Mesothelial cell of epicardium (in vitro differentiated cells): ENCODE data around the gene ITIH3. TPM values are rescaled to one million over a fixed set of nuclear protein-coding genes. Genes with fewer than 3 reads are reported as not detected.

Experiments used
- DNase-seq, 2 experiments: peaks; one replicate each; pipeline ENCODE4 v3.0.0; 2021; ENCODE audit warnings: low spot score in 2 of 2; ENCODE audit not compliant: unreplicated experiment in 2 of 2
- H3K27ac Mint-ChIP-seq: 2 replicates; pipeline ENCODE4 v1.8.0; 2021; ENCODE audit warnings: mixed read lengths
- H3K27me3 Mint-ChIP-seq: 2 replicates; pipeline ENCODE4 v1.8.0; 2021; ENCODE audit warnings: low read depth, mixed read lengths
- H3K36me3 Mint-ChIP-seq: 2 replicates; pipeline ENCODE4 v1.8.0; 2021; ENCODE audit warnings: mixed read lengths
- H3K4me1 Mint-ChIP-seq: 2 replicates; pipeline ENCODE4 v1.8.0; 2021; ENCODE audit warnings: mixed read lengths
- H3K4me3 Mint-ChIP-seq: 2 replicates; pipeline ENCODE4 v1.8.0; 2021; ENCODE audit warnings: mild to moderate bottlenecking, moderate library complexity, mixed read lengths
- H3K9me3 Mint-ChIP-seq: 2 replicates; pipeline ENCODE4 v1.8.0; 2021; ENCODE audit warnings: mixed read lengths
- CTCF ChIP-seq: fragments of 200-600 bp; sonication (generic); IDR thresholded peaks from one replicate; pipeline ENCODE4 v1.5.0; 2021; ENCODE audit warnings: antibody characterized with exemption; ENCODE audit not compliant: unreplicated experiment
- total RNA-seq: library from RNA; stranded (reverse); gene quantifications from 3 replicates; pipeline ENCODE4 v1.2.1, GENCODE V29; 2021

Gene ITIH3
- total RNA-seq, 1 donor from 2014 or later: 22.4 TPM

- Mint-ChIP-seq H3K27ac (no peak overlapping the region), H3K9me3 (no peaks in the 10 kb centered on the region), H3K36me3 (no peaks in the 10 kb centered on the region), H3K4me1 (no peaks in the 10 kb centered on the region), H3K4me3 (no peak overlapping the region), H3K27me3 (peaks cover 31% of the 10 kb centered on the region)
- no peak for TF ChIP-seq CTCF
- peak in 1 of 2 experiments; percentile 9 for DNase-seq
These were observed 16.4 kb upstream of the ITIH3 start for GRCh38 chr3:52777959-52778805.

- Mint-ChIP-seq H3K27ac (no peak overlapping the region), H3K4me1 (no peaks in the 10 kb centered on the region), H3K9me3 (no peaks in the 10 kb centered on the region), H3K27me3 (peaks cover 39% of the 10 kb centered on the region), H3K4me3 (no peak overlapping the region), H3K36me3 (no peaks in the 10 kb centered on the region)
- no peak for DNase-seq
- no peak for TF ChIP-seq CTCF
These were observed 15.4 kb upstream of the ITIH3 start for GRCh38 chr3:52779011-52779836.

GRCh38 chr3:52779837-52780585, 14.6 kb upstream of the ITIH3 start:
- H3K27ac Mint-ChIP-seq: no peak overlapping the region
- no peaks in the 10 kb centered on the region for H3K9me3 Mint-ChIP-seq
- no peak for TF ChIP-seq CTCF
- no peak for DNase-seq
- H3K27me3 Mint-ChIP-seq: peaks cover 42% of the 10 kb centered on the region
- no peaks in the 10 kb centered on the region for H3K36me3 Mint-ChIP-seq
- no peaks in the 10 kb centered on the region for H3K4me1 Mint-ChIP-seq
- no peak overlapping the region for H3K4me3 Mint-ChIP-seq

- Mint-ChIP-seq H3K9me3 (no peaks in the 10 kb centered on the region), H3K4me3 (no peak overlapping the region), H3K27ac (no peak overlapping the region), H3K27me3 (peaks cover 42% of the 10 kb centered on the region), H3K4me1 (no peaks in the 10 kb centered on the region), H3K36me3 (no peaks in the 10 kb centered on the region)
- no peak for DNase-seq
- no peak for TF ChIP-seq CTCF
These were observed 12.9 kb upstream of the ITIH3 start for GRCh38 chr3:52781741-52782140.

GRCh38 chr3:52782412-52783210, 12.0 kb upstream of the ITIH3 start:
- Mint-ChIP-seq H3K27ac (no peak overlapping the region), H3K4me1 (no peaks in the 10 kb centered on the region), H3K36me3 (no peaks in the 10 kb centered on the region), H3K4me3 (no peak overlapping the region), H3K27me3 (peaks cover 42% of the 10 kb centered on the region), H3K9me3 (no peaks in the 10 kb centered on the region)
- peak; percentile 5 to 14 for DNase-seq
- no peak for TF ChIP-seq CTCF
